ENCODE results near the gene MALAT1. TPM values are rescaled to one million over a fixed set of nuclear protein-coding genes. Genes with fewer than 3 reads are reported as not detected.

MALAT1 gene
- total and polyA plus RNA-seq, 10 of the 15 experiments (the other 5 are each of a cell fraction or from before 2014, with no cell fraction given): 448 to 8,160 (median 2,019) TPM

DNA sequence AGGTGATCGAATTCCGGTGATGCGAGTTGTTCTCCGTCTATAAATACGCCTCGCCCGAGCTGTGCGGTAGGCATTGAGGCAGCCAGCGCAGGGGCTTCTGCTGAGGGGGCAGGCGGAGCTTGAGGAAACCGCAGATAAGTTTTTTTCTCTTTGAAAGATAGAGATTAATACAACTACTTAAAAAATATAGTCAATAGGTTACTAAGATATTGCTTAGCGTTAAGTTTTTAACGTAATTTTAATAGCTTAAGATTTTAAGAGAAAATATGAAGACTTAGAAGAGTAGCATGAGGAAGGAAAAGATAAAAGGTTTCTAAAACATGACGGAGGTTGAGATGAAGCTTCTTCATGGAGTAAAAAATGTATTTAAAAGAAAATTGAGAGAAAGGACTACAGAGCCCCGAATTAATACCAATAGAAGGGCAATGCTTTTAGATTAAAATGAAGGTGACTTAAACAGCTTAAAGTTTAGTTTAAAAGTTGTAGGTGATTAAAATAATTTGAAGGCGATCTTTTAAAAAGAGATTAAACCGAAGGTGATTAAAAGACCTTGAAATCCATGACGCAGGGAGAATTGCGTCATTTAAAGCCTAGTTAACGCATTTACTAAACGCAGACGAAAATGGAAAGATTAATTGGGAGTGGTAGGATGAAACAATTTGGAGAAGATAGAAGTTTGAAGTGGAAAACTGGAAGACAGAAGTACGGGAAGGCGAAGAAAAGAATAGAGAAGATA is at the start of gene MALAT1 (continued):
- TF ChIP-seq STAT3 (IDR thresholded peaks at IDR 0.05; ENCODE audit: low read depth, low read length): 0 out of 2 replicates have a peak, but pooled peaks have one; percentile 8
- peak; percentile 96 for TF ChIP-seq ZNF207 (IDR thresholded peaks at IDR 0.05; ENCODE audit: borderline replicate concordance)
- TF ChIP-seq CEBPZ (IDR thresholded peaks at IDR 0.05; ENCODE audit: low read depth, low read length): no peak; the same call in 1 of the 2 replicates
- no peak for TF ChIP-seq ZNF592 (IDR thresholded peaks at IDR 0.05)
- TF ChIP-seq, protein P1, sequence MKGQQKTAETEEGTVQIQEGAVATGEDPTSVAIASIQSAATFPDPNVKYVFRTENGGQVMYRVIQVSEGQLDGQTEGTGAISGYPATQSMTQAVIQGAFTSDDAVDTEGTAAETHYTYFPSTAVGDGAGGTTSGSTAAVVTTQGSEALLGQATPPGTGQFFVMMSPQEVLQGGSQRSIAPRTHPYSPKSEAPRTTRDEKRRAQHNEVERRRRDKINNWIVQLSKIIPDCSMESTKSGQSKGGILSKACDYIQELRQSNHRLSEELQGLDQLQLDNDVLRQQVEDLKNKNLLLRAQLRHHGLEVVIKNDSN (IDR thresholded peaks at IDR 0.05; ENCODE audit: borderline replicate concordance, extremely low read length, insufficient read depth, low read depth, low read length): no peak
- TF ChIP-seq YBX1 (IDR thresholded peaks at IDR 0.05): 0 out of 2 replicates have a peak, but pooled peaks have one; percentile 31
- TF ChIP-seq SUPT20H (IDR thresholded peaks at IDR 0.05; ENCODE audit: borderline replicate concordance, control insufficient read depth, low read depth, low read length): no peak
- no peak for TF ChIP-seq NFYA (IDR thresholded peaks at IDR 0.05; ENCODE audit: borderline replicate concordance, low read depth, low read length)
- TF ChIP-seq CEBPB (IDR thresholded peaks at IDR 0.05; ENCODE audit: borderline replicate concordance in 1 of 2, low read depth in 2 of 2, low read length in 2 of 2): no peak
- TF ChIP-seq KAT2A (conservative IDR thresholded peaks at IDR 0.05; ENCODE audit: control insufficient read depth, low read depth, low read length): no peak; the same call in 1 of the 2 replicates
- no peak for TF ChIP-seq IKZF1 (conservative IDR thresholded peaks at IDR 0.05)
- peak; percentile 86 for TF ChIP-seq RELA (IDR thresholded peaks at IDR 0.05; ENCODE audit: borderline replicate concordance, partially characterized antibody)
- TF ChIP-seq E4F1 (IDR thresholded peaks at IDR 0.05; ENCODE audit: borderline replicate concordance, partially characterized antibody): no peak
- TF ChIP-seq SREBF2 (IDR thresholded peaks at IDR 0.05; ENCODE audit: low read length): no peak

All from GM12878 (cell line).